ENCODE measurements around the gene DLX4. TPM values are rescaled to one million over a fixed set of nuclear protein-coding genes. Genes with fewer than 3 reads are reported as not detected.

The DLX4 gene
- total RNA-seq, 1 donor from 2014 or later = 0.25 TPM

- no peak for DNase-seq (ENCODE audit: low read depth)
These were observed 18.2 kb downstream of the DLX4 start for GRCh38 chr17:49987290-49987585.

- DNase-seq (ENCODE audit: low read depth) = no peak
These were observed 18.9 kb downstream of the DLX4 start for GRCh38 chr17:49987681-49988441.

DNA sequence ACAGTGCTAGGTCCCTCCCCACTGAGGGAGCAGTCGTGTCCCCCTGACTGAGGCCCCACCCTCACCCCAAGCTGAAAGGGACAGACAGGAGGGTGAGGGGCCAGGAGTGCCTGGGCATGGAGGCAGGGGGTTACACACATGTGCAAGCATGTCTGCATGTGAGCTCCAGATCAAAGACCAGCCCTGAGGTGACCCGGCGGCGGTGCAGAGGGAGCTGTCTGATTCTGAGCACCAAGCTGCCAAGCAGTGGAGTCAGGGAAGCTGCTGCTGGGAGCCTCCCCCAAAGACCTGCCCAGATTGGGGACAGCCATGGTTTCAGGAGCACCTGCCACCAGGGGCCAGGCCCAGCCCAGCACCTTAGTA is 20.5 kb downstream of the DLX4 start:
- DNase-seq (ENCODE audit: low read depth) = no peak

- DNase-seq (ENCODE audit: low read depth) = no peak
These were observed 21.3 kb downstream of the DLX4 start for GRCh38 chr17:49990331-49990730.

DNA sequence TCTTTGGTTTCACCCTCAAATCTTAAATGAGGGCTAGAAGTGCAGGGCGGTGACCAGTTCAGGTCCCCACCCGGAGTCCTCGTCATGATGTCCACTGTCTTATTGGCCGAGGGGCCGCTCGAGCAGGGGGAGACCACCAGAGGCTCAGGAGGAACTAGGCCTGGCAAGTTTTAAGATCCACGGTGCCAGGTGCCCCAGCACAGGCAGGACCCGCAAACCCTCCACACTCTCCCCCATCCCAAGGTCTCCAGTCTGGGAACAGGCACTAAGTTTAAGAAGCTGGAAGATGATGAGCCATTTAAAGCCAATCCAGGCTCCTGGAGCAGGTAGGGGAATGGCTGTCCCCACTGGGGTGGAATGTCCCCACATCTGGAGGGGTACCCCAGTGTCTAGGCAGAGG is 21.9 kb downstream of the DLX4 start:
- no peak for DNase-seq (ENCODE audit: low read depth)

GRCh38 chr17:49991409-49991808 is 22.4 kb downstream of the DLX4 start:
- no peak for DNase-seq (ENCODE audit: low read depth)

- DNase-seq (ENCODE audit: low read depth) = no peak
These were observed 23.4 kb downstream of the DLX4 start for GRCh38 chr17:49992191-49992932.

DNA sequence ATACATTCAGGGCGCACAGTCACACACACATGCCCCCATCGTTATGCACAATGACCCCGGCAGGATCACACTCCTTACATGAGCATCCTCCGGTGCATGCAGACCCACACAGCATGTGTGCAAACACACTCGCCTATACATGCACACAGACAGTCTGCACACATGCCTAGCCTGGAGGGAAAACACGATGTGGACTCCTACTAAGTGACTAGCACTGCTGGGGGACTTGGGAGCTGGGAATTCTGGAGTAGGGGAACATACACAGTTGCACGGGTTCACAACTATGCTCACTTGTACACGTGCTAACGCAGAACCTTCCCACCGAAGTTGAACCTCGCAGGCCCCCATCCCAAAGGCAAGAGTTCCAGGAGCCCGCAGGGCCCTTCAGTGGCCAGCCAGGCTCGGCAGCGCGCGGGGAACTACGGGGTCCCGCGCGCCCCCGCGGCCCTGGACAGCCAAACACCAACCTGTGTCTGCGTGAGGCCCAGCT is 24.0 kb downstream of the DLX4 start:
- no peak for DNase-seq (ENCODE audit: low read depth)

- DNase-seq (ENCODE audit: low read depth) = no peak
These were observed 24.6 kb downstream of the DLX4 start for GRCh38 chr17:49993423-49994060.

GRCh38 chr17:49994085-49995054 is 25.4 kb downstream of the DLX4 start:
- DNase-seq (ENCODE audit: low read depth) = no peak

DNA sequence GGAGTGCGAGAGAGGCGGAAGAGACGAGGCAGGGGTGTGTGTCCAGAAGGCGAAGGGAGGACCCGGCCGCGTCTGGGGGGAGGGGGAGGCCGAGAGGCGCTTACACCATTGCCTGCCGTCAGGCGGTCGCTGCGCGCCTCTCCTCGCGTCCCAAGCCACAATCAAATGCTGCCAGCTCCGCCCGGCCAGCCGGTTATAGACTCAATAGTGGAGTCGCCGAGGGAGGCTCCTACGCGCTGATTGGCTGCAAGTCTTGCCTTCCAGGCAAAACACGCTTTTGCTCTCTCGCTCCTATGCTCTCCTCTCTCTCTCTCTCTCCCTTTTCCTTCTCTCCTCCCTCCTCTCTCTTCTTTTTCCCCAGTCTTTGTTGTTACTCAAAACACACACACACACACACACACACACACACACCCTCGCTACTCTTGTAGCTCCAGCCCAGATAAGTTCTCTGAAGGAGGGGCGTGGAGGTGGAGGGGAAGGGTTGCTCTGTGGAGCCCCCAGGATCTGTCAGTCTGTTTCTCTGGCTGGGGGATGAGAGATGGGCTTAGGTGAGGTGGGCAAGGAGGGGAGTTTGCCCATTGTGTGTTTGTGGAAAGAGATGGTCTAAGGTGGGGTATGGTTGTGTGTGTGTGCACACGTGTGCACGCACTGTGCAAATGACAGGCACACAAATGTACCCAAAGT is 26.2 kb downstream of the DLX4 start, which contains the start of gene DLX3:
DLX3 (minus strand) TSS at position 170 of the 684 bp plus-strand sequence. CDS start 226 bp downstream, outside the sequence.
- peak; percentile 35 for DNase-seq (ENCODE audit: low read depth)

DNA sequence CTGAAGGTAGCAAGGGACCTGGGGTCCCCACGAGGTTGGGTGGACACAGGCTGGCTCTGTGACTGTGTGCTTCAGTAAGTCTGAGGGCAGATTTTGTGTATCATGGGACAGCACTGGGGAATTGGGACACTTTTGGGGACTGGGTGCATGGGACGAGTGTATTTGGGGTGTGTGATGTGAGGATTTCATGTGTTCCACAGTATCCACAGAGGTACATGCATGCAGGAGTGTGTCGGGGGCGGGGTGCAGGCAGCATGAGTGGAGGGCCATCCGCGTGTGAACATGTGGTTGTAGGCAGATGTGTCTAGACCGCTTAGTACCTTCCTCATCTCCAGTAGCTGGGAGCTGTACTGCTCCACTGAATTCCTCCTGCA is 27.1 kb downstream of the DLX4 start:
- no peak for DNase-seq (ENCODE audit: low read depth)

- DNase-seq (ENCODE audit: low read depth) = no peak
These were observed 27.7 kb downstream of the DLX4 start for GRCh38 chr17:49996495-49997300.

- no peak for DNase-seq (ENCODE audit: low read depth)
These were observed 28.3 kb downstream of the DLX4 start for GRCh38 chr17:49997301-49997650.

- DNase-seq (ENCODE audit: low read depth) = peak; percentile 67
These were observed 29.0 kb downstream of the DLX4 start for GRCh38 chr17:49997773-49998703.

GRCh38 chr17:49998836-49999511 is 30.0 kb downstream of the DLX4 start:
- no peak for DNase-seq (ENCODE audit: low read depth)

GRCh38 chr17:50003911-50004310 is 34.9 kb downstream of the DLX4 start:
- no peak for DNase-seq (ENCODE audit: low read depth)

DNA sequence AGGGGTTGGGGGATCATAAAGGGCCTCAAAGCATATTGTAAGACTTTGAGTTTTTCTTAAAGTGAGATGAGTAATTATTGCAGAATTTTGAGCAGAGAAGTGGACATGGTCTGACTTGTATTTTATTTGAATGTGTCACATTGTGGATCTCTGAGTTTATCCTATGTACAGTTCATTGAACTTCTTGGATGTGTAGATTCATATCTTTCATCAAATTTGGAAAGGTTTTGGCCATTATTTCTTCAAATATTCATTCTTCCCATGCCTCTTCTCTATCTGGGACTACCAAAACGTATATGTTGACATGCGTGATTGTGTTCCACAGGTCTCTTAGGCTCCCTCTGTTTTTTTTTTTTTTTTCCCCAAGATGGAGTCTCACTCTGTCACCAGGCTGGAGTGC is 40.3 kb downstream of the DLX4 start:
- no peak for DNase-seq (ENCODE audit: low read depth)

DNA sequence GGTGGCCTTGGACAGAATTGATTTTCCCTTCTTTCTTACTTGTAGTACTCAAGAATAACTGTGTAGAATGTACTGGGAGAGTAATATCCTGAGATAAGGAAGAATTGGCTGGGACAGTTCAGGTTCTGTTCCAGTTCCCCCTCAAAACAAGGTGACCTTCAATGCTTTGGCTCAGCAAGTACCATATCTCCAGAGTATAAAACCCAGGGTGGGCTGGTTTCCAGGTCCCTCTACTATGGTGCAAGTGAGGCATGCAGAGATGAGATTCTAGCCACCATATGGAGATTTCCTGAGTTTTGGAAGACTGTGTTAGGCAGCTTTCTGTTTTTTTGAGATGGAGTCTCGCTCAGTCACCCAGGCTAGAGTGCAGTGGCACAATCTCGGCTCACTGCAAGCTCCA is 44.1 kb downstream of the DLX4 start:
- no peak for DNase-seq (ENCODE audit: low read depth)
